SK-N-SH treated with all-trans-retinoic acid at 6 μM for 48 hours (cell line): ENCODE data around the gene ASPDH.

Source experiments
- ARNTL ChIP-seq: fragments of 450-650 bp; formaldehyde crosslinking; IDR thresholded peaks from 2 replicates; pipeline ENCODE4 v1.5.0; 2020; ENCODE audit warnings: low read depth, mild to moderate bottlenecking, moderate library complexity, borderline replicate concordance
- RARB ChIP-seq: fragments of 250-450 bp; sonication (Bioruptor Pico); IDR thresholded peaks from 2 replicates; pipeline ENCODE4 v1.8.0; 2021; ENCODE audit warnings: mild to moderate bottlenecking, moderate library complexity
- SNAI2 ChIP-seq: fragments of 250-450 bp; sonication (Bioruptor Pico); IDR thresholded peaks from 2 replicates; pipeline ENCODE4 v1.5.0; 2020; ENCODE audit warnings: mild to moderate bottlenecking, moderate library complexity
- TF ChIP-seq, protein P1 (sequence below): fragments of 250-450 bp; sonication (Bioruptor Pico); IDR thresholded peaks from 2 replicates; pipeline ENCODE4 v1.8.0; 2020; ENCODE audit warnings: mild to moderate bottlenecking, moderate library complexity, borderline replicate concordance

DNA sequence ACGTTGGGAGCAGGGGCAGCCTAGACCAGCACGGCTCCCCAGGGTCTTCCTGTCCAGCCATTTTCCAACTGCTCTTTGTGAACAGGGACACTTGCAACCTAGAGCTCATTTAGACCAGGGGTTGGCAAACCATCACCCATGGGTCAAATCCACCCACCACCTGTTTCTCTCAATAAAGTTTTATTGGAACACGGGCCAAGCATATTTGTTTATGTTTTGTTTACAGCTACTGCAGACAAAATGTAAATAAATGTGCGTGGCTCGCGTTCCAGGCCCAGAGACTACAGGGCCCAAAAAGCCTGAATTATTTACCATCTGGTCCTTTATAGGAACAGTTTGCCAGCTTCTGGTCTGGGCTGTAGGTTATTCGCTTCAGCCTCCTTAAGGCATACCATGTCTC, 50.7 kb downstream of the ASPDH start:
- no peak for TF ChIP-seq RARB
- TF ChIP-seq, protein P1, sequence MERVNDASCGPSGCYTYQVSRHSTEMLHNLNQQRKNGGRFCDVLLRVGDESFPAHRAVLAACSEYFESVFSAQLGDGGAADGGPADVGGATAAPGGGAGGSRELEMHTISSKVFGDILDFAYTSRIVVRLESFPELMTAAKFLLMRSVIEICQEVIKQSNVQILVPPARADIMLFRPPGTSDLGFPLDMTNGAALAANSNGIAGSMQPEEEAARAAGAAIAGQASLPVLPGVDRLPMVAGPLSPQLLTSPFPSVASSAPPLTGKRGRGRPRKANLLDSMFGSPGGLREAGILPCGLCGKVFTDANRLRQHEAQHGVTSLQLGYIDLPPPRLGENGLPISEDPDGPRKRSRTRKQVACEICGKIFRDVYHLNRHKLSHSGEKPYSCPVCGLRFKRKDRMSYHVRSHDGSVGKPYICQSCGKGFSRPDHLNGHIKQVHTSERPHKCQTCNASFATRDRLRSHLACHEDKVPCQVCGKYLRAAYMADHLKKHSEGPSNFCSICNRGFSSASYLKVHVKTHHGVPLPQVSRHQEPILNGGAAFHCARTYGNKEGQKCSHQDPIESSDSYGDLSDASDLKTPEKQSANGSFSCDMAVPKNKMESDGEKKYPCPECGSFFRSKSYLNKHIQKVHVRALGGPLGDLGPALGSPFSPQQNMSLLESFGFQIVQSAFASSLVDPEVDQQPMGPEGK (CRISPR knock-in tag): no peak
- TF ChIP-seq SNAI2 (CRISPR knock-in tag): no peak
- no peak for TF ChIP-seq ARNTL
